ENCODE data around the gene RPL11.
A peak's percentile ranks its signal among the peaks of the same experiment; 100 is the strongest.
"Not testable (repeated sequence)": the region's sequence is repeated elsewhere in the genome, so short reads cannot be mapped to it uniquely, and the experiment has no call there.

The RPL11 gene

DNA sequence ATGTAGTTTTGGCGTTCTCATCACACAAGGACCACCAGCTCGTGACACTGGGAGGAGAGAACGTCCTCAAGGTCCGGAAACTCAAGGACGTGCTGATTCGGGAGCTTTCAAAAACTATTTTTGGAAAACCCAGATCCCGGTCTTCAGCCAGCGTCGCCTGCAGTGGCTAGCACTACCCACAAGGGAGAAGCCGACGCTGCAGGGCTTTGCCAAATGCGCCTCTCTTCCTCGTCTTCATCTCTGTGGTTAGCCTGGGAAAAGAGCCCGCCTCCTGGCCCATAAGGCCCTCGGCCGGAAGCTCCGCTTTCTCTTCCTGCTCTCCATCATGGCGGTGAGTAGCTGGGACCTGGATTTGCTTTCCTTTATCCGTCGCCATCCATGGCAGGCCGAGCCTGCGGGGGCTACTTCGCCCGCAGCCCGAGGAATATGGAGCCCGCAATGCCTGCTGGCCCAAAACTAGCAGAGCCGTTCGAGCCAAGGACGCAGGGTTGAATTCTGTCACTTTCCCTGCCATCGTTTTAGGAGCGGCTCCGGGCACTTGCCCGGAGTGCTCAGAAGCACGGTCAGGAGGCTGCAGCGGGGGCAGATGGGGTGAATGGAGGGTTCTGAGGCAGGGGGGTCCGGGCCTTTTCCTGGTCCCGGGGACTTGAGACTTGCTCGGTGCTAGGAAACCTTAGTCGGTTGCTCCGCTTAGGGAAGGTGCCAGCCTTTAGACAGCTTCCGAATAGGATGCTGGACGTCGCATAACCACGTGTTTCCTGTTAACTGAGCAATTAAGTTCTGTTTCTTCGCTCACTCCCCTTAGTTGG lies at the start of gene RPL11:
Gene RPL11, plus strand, starts transcription at position 308 of the 809 bp plus-strand sequence. Its CDS starts 18 bp downstream, at position 326.
- DNase-seq = peak; percentile 90

DNA sequence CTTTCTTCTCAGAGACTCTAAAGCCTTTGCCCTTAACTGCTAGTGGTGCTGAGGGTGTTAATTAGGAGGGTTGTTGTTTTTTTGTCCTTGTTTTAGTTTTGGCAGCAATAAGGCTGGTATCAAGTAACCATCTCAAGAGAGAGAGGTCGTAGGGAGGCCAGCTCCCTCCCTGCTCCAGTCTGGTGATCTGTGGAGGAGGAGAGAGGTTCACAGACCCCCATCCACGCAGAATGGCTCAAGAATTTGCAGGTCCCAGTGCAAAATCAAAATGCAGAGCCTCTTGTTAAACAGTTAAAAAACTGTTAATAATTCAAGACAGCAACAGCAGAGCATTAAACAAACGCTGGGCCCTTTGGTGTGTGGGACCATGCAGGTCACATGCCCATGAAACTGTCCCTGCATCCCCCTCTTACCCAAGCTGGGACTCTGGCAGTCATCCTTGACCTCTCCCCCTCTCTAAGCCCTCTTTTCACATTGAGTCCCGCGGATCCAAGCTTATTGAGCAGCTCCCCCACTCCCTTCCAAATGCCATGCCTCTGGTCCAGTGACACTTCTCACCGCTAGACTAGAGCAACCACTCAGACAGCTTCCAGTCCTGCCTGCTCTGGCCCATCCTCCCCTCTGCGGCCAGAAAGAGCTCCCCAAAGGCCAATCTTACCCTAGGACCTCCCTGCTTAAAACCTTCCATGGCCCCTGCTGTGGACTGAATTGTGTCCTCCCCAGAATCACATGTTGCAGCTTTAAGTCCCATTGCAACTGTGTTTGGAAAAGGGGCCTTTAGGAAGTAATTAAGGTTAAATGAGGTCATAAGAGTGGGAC lies 47.7 kb upstream of the RPL11 start:
- no peak for DNase-seq

DNA sequence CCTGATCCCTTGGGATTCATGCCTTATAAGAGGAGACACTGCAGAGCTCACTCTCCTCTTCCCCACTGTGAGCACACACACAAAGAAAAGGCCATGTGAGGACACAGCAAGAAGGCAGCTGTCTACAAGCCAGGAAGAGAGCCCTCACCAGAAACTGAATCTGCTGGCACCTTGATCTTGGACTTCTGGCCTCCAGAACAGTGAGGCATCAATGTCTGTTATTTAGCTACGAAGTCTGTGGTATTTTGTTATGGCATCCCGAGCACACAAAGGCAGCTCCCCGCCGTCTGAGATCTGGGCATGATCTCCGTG lies 47.1 kb upstream of the RPL11 start:
- DNase-seq = no peak

DNA sequence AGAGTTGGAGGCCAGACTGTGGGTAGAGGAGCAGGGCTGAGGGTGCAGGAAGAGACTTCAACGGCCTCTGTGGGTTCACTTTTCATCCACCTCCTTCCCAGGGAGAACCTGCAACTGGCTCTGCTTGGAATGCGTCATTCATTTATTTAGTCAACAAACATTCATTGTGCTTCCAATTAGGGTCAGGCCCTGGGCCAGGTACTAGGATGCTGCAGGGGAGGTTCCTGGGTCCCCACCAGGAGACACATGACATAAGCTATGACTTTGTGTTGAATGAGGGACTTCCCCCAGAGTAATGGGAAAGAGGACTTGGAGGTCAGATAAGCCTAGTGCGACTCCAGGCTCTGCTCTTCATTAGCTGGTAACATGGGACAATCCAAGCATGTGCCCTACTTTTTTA lies 46.3 kb upstream of the RPL11 start:
- DNase-seq = no peak

DNA sequence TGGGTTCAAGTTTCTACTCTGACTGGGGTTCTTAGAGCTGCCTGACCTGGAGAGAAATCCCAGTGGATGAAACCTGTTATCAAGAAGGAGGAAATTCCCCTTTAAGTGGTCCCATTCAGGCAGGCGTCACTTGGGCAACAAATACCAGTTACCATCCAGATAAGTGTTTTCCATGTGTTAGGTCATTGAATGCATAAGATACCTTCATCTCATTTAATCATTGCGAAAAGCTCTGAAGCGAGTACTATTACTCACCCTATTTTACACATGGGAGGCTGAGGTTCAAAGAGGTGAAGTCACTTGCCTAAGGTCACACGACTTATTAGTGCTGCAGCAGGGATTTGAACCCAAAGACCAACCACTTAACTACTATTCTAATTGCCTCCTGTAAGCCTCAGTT lies 45.5 kb upstream of the RPL11 start:
- DNase-seq = no peak

DNA sequence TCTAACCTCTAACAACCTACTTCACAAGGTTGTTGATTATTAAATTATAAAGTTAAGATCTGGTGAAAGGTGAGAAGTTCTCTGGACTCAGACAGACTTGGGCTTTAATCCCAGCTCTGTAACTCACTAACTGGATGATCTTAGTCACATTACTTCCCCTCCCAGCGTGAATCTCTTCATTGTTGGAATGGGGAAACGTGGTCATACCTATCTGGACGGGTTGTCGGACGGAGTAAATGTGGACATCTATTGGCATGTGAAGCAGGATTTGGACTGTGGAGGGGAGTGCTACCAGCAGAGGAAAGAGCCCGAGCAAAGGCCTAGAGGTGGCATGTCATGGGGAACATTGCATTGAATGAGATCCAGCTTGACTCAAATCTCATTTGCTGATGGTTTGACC lies 45.1 kb upstream of the RPL11 start:
- no peak for DNase-seq

DNA sequence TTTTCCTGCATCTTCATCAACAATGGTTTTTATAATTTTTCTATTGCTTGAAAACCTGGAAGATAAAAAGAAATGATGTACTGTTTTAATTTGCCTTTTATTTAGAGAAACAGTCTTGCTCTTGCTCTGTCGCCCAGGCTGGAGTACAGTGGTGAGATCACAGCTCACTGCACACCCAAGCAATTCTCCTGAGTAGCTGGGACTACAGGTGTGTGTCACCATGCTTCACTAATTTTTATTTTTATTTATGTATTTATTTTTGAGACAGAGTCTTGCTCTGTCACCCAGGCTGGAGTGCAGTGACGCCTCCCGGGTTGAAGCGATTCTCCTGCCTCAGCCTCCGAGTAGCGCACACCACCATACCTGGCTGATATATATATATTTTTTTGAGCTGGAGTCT lies 43.0 kb upstream of the RPL11 start:
- DNase-seq = no peak

DNA sequence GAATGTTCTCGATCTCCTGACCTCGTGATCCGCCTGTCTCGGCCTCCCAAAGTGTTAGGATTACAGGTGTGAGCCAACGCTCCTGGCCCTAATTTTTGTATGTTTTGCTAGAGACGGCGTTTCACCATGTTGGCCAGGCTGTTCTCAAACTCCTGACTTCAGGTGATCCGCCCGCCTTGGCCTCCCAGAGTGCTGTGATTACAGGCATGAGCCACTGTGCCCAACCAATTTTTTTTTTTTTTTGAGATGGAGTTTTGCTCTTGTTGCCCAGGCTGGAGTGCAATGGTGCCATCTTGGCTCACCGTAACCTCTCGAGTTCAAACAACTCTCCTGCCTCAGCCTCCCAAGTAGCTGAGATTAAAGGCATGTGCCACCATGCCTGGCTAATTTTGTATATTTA lies 42.4 kb upstream of the RPL11 start:
- not testable (repeated sequence) for DNase-seq

DNA sequence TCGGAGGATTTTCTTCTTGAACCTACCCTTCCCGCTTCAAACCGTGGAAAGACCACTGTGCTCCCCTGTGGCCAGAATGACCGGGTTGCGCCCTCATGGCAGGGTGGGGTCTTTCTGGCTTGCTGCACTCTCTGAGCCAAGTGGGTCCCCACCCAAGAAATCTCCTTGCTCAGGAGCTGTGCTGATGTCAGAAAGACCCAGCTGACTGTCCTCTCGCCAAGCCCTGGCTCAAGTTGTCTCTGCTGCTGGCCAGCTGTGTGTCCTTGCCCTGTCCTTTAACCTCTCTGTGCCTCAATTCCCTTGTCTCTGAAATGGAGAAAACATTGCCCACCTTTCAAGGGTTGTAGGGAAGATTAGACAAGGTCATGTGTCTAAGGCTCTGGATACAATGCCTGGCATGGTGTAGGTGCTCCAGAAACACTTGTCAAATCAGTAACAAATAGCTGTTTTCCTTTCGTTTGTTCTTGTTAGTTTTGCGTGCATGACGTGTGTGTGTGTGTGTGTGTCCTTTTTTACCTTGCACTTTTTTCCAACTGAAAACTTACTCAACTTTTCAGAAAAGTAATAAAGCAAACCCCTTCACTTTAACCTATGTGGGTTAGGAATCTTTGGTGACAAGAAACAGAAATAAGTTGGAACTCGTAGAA lies 41.1 kb upstream of the RPL11 start:
- DNase-seq = no peak

DNA sequence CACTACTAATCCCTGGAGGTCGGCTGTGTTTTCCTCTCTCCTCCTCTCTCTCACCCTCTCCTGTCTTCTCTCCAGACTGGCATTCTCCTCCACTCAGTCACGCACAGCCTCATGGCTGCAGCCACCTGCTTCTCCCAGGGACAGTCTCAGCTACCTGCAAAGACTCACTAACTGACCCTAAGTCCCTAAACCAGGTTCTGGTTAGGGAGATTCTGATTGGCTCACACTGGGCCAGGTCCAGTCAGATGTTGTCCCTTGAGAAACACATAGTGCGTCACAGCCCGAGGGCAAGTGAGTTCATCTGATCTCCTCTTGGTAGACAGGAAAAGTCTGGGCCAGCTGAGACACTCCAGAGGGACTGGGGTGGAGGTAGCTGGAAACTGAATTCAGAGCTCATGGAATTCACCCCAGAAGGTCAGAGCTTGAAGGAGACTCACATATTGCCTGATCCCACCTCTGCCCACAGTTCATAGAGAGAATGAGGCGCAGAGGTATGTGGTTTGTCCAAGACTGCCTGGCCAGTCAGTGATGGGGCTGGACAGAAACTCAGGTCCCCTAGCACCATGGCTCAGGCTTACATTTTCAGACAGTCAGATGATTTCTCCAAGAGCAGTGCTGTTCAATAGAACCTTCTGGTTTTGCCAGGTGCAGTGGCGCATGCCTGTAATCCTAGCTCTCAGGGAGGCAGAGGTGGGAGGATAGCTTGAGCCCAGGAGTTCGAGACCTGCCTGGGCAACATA lies 40.4 kb upstream of the RPL11 start:
- DNase-seq = no peak

DNA sequence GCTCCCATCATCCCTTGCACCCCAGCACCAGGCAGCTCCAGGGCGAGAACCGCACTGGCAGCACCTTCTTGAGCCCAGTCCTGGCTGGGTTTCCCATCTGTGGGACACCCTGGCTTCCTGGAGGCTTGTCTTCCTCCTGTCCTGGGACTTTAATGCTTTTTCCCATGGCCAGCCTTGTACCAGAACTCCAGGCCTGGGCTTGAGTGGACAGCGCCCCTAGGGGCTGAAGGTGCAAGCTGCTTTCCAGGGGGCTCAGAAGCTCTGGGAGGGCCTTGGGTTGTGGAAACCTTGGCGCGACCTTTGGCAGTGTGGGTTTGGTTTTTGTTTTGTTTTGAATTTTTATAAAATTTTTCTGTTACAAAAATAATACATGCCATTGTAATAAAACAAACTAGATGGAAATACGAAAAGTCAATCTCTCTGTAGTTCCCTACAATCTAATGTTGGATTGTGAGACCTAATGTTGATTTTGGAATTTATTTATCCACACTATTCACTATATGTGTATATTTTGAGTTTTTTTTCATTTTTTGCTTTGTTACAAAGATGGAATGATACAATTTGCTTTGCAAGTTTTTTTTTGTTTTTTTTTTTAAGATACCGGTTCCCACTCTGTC lies 33.8 kb upstream of the RPL11 start:
- DNase-seq = peak; percentile 30

DNA sequence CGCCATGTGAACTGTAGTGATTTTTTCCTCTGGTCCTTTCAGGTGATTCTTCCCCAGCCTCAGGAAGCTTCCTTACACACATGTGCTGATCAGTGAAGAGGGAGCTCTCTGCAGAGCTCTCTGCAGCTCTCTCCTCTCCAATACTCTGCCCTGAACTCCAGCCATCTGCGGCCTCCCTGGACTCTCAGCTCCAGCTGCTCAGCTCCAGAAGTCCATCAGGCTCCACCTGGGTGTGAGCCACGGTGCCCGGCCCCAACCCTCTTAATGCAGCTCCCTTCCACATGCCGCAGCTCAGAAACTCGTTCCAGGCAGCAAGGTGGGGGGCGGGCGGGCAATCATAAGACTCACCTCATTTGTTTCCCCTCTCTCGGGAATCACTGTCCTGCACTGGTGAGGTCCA lies 30.9 kb upstream of the RPL11 start:
- no peak for DNase-seq

DNA sequence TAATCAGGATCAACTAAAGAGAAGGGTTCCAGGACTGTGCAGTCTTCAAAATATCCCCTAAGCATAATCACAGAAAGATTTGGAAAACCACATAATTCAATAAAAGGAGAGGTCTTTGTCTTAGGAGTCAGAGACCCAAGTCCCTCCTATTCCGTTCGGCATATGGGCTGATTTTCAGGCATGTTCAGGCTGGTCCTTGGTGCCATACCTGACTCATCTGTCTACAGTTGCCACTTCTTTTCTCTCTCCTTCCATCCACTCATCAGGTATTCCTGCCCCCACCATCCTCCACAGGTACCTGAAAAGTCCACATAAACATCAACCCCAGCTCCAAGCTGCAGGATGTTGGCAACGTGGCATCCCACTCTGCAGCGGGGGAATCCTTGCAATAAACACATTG lies 29.7 kb upstream of the RPL11 start:
- no peak for DNase-seq

DNA sequence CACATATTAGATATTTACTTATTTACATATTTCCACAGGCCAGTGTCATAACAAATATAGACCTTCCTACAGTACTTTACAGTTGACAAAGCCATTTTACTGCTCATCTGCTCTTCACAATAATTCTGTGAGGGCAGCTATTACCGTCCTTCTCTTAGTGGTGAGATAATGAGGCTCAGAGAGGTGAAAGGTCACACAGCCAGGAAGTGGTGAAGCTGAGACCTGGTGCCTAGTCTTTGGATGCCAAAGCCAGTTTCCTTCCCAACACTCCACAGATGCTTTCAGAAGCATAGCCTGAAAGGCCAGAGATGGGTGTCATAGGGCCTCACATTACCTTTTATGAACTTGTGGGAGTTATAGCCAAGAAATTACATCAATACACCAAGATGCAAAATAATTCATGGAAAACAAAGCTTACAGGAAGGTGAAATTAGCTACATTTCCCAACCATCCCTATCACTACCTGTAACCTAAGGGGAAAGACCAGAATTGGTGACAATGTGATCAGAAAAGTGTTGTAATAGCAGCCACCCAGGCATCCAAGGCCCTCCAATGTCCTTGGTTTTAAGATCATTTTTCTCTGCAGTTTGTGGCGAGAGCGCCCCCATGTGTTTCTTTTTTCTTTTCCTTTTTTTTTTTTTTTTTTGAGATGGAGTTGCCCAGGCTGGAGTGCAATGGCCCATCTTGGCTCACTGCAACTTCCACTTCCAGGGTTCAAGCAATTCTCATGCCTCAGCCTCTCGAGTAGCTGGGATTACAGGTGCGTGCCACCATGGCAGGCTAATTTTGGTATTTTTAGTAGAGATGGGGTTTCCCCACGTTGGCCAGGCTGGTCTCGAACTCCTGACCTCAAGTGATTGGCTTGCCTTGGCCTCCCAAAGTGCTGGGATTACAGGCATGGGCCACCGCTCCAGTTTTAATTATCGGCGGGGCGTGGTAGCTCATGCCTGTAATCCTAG lies 26.5 kb upstream of the RPL11 start:
- DNase-seq = peak; percentile 18

DNA sequence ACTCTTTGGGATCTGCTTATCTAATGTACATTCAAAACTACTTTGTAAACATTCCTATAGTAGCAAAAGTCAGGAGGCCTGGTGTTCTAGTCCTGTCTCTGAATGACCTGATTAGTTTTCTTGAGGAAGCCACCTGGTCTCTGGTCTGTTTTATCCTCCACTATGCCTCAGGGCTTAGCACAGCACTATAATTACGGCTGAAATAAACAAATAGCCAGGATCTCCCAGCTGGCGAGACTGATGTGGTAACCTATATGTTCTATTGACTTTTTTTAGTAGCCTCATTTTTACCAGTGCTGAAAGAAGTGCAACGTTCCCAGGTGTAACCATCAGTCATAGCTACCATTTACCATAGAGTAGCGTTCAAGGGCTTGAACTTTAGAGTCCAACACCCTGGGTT lies 24.2 kb upstream of the RPL11 start:
- DNase-seq = no peak

DNA sequence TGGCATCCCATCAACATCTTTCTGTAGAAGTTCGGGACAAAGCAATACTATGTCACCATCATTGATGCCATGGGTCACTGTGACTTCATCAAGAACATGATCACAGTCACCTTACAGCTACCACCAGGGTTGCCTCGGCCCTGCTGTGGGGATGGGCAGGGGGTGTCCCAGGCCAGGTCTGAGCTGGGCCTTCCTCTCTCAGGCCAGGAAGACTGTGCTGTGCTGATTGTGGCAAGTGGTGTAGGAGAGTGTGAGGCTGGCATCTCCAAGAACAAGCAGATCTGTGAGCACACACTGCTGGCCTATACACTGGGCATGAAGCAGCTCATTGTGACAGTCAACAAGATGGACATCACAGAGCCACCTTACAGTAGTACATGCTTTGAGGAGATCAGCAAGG lies 20.9 kb upstream of the RPL11 start:
- no peak for DNase-seq

DNA sequence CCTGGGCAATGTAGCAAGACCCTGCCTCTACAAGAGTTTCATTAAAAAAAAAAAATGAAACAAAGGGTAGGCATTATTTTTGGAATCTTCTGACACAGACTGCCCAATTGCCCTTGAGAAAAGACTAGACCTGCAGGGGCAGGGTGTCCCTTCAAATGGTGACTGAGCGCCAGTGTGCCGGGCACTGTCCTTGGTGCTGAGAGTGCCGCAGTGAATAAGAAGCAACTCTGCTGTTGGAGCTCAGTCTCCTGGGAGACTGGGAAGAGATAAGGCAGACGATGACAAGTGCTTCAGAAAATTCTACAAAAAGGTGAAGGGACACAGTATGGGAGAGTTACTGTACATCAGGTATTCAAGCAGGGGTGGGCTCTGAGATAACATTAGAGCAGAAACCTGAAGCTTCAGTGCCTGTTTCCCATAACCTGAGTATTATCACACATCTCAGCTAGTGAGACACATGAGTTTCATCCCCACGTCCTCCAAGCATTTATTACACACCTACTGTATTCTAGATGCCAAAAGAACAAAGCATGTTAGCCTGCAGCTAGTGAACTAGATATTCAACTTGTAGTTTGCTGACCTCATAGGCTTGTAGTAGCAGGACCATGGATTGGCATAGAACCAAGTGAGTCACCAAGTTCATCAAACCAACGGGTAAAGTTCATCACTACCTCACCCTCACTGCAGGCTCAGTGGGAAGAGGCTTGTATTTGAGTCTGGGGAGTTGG lies 18.4 kb upstream of the RPL11 start:
- no peak for DNase-seq

DNA sequence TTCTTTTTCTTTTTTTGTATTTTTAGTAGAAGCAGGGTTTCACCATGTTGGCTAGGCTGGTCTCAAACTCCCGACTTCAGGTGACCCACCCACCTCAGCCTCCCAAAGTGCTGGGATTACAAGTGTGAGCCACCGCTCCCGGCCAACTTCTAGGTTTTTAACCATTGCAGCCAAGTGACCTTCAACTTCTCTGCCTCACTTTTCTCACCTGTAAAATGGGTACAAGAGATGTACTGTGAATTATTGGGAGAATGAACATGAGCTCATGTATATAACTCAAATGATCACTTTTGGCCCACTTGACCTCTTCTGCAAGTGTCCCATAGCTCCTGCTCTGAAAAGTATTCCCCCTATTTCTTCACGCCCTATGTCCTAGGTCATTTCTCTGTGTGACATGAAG lies 11.8 kb upstream of the RPL11 start:
- DNase-seq = no peak

DNA sequence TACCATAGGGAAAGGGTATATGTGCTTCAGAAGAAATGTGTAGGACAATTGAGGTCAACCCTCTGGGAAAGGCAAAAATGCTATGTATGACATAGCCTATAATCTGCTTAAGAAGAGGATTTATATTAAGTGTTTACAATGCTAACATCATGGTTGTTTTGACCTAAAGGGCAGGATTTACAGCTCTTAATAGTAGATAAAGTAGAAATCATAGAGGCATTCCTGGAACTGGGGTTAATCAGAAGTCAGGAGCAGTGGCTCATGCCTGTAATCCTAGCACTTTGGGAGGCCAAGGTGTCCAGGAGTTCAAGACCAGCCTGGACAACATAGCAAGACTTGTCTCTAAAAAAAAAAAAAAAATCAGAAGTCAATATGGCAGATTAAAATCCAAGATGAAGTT lies 8.7 kb upstream of the RPL11 start:
- DNase-seq = no peak

DNA sequence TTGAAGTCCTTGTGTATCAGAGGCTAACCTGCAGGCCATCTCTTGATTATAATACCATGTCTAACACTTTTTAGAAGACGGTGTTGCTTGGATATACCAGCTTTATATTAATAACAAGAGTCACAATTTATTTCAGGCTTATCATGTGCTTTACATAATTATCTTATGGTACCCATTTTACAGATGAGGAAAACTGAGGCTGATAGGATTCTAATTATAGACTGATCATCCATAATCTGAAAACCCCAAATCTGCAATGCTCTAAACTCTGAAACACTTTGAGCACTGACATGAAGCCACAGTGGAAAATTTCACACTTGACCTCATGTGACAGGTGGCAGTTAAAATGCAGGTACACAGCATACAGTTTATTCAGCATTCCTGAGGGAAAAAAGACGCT lies 7.2 kb upstream of the RPL11 start:
- DNase-seq = no peak

DNA sequence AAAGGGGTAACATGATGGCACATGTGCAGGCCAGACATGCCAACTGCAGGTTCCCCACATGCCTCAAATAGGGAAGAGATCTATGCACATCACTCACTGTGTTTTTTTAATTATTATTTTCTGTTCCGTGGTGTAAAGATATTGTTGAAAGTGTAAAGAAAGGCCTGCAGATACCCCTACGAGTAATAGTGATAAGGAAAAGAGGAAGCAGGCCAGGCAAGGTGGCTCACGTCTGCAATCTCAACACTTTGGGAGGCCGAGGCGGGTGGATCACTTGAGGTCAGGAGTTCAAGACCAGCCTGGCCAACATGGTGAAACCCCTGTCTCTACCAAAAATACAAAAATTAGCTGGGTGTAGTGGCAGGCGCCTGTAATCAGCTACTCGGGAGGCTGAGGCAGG lies 6.4 kb upstream of the RPL11 start:
- DNase-seq = not testable (repeated sequence)
